SH-SY5Y (cell line): Measurements from ENCODE around the gene SUPT20H.

Experiments used
- GATA2 ChIP-seq: IDR thresholded peaks from 2 replicates; pipeline ENCODE4 v1.6.1; 2011; ENCODE audit warnings: mild to moderate bottlenecking, low read depth, low read length
- GATA3 ChIP-seq: IDR thresholded peaks from 2 replicates; pipeline ENCODE4 v1.6.1; 2011; ENCODE audit warnings: low read depth, mild to moderate bottlenecking, low read length, moderate library complexity

SUPT20H gene

DNA sequence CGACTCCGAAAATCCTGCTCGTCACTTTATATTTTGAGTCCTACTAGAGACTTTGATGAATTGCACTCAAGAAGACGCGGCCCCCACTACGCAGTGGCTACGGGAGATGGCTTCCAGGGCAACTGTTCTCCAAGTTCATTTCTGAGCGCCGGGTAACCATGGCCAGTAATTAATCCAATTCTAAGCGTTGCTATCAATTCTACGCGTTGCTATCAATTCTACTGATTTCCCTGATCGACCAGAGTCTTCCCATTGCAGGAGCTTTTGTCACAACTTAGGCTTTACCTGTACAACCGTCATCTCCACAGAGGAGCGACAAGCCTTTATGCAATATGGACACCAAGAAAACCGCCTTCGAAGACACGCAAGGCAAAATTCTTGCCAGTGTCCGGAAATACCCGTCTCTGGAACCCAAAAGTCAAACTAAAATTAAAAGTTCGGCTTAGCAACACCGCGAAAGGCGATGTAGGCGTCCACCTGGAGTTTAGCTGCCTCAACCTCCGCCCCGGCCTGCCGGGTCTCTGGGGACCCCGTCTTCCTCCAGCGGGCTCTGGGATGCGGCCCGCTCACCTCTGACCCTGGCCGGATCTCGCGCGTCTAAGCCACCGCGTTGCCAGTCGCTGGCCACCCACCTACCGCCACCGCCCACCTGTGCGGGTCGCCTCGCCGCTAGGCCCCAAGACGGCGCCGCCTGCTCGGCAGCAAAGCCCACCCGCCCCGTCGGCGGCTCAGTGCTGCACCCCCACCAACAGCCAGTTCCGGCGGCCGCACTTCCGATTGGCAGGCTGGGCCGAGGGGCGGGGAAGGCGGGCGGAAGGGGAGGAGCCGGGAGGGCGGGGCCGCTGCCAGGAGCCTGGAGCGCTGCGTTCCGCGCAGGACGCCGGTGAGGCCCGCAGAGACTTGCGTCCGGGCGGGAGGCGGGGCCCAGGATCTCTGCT is at the start of gene SUPT20H:
SUPT20H (minus strand) TSS at position 779 of the 938 bp plus-strand sequence. CDS start 8,198 bp downstream, outside the sequence.
- no peak for TF ChIP-seq GATA3
- no peak for TF ChIP-seq GATA2

DNA sequence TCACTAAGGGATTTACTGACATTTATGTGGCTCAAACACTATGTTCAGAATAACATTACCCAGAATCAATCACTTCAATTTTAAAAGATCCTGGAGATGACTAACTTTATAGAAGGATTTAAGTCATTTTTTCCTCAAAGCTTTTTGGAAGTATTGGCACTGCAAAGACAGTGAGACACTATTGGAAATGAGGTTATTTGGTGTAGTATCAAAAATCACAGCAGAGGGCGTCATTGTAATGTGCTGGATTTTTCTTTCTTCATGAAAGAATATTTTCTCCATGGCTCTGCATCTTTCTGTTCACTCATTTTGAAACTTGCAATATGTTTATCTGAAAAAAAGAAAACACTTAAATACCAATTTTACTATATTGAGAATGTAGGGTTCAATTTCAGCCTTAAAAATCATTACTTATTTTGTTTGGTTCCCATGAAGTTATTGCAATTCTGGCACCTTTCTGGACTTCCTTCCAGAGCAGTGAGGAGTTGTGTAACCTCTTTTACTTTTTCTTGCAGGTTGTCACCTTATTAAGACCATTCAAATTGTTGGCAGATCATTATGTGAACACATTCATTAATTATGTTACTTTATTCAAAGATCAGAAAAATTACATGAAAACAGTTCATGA is 49.7 kb upstream of the SUPT20H start:
- TF ChIP-seq GATA2 (no peak), GATA3 (no peak)

DNA sequence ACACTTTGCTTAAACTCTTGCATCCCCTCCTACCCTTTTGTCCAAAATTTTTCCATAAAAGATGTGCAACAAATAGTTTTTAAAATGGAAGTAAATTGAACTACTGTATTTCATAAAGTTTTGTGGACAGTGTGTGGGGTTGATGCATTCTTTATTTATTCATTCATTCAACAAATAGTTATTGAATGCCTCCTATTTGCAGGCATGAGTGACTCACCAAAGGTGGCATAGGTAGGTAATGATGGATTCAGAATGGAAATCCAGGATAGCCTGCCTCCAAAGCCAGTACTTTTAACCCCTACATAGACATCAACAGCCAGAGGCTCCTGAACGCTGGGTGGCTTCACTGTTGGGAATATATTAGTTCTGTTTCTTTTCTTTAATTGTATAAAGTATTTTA is 48.4 kb upstream of the SUPT20H start:
- TF ChIP-seq GATA3 = no peak
- no peak for TF ChIP-seq GATA2

DNA sequence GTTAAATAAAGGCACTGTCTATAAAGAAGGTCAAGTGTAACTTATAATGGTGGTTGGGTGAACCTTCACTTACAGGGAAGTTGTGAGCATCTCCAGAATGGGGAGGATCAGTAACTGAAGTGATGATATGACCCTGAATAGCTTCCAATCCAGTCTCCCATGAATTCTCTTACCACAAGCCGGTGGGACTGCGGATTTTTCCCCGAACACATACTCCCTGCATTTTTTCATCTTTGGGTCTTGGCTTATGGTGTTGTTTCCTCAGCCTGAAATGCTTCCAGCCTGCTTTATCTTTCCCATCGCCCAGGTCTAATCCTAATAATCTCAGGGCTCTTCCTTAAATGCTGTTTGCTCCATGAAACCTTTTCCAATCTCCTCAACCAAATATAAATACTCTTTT is 48.0 kb upstream of the SUPT20H start:
- TF ChIP-seq GATA2 = no peak
- no peak for TF ChIP-seq GATA3

DNA sequence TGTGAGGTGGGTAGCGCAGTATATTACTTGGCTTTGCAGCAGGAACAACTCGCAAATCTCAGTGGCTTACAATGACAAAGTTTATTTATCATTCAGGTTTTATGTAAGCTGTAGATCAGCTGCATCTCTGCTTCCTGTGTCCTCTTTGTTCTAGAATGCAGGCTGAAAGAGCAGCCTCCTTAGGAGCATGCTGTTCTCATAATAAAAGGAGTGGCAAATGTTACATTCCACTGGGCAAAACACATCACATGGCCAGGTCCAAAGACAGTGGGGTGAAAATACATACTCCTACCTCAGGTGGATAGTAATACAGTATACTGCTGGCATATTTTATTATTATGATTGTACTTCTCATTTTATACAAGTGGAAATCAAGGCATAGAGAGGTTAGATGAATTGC is 47.2 kb upstream of the SUPT20H start:
- TF ChIP-seq GATA3 (no peak), GATA2 (no peak)

DNA sequence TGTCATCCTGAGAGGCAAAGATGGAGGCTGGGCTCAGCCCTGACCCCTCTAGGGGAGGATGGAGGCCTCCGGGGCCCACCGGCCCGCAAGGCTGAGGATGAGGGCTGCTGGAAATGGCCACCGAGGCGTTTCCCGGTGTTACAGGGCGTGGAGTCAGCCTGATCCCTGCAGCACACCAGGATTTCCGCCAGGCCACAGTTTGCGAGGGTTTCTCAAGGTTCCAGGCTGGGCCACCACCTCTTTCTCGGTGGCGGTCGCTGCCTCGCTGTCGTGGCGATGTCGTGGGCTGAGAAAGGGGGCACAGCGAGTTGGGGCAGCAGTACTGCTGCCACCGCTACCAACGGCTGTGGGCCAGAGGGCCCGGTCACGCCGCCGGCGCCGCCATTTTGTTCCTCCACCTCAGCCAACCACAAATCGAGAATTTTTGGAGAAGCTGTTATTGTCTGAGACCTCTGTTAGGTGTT is 45.8 kb upstream of the SUPT20H start, which contains the start of gene CSNK1A1L:
CSNK1A1L (minus strand) TSS at position 414 of the 464 bp plus-strand sequence; CDS start at position 6, 408 bp downstream.
- TF ChIP-seq GATA2 = no peak
- no peak for TF ChIP-seq GATA3

DNA sequence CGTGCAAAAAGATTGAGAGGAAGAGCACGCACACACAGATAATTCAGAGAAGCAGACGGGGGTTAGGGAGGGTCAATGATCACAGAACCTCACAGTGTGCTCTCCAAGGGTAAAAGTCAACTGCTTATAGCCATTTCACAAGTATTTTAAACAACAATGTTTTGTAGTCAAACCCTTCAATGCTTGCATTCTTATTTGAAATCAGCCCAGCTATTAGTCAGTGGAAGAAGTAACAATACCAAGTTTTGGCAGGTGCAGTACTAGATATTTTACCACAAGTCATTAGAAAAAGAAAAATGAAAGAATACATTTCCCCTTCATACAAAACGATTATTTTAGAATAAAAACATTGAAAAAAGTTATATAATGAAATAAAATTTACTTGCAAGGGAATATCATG is 43.4 kb upstream of the SUPT20H start:
- TF ChIP-seq GATA3 (no peak), GATA2 (no peak)

DNA sequence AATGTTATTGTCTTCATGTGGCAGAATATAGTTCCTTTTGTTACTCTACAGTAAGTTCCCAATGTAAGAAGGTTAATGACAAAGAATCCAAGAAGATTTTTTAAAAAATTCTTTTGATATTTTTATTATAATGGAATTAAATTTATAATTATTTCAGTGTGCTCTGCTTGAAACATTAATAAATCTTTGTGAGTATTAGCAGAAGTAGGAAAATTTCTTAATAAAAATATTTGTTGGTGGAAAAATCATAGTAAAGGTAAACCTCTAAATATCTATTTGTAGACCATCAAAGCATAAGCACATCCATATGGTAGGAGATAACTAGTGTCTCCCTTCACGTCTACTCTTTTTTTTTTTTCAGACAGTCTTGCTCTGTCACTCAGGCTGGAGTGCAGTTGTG is 41.7 kb upstream of the SUPT20H start:
- TF ChIP-seq GATA3 (no peak), GATA2 (no peak)

DNA sequence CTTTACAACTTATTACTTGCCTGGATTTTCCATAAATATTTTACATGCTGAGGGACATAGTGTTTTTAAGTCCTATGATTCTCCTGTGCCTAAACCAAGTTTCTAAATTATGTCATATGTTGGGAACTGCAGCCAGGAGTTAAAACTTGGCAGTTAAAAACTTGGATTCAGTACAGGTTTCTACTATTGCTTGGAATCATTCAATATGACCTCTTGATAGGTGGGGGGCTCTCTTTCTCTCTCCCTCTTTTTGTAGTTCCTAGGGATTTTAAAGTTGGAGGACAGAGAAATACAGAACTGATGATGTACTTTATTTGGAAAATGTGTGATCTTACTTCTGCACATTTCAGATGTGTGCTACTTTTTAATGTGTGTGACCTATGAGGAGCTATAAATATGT is 41.2 kb upstream of the SUPT20H start:
- TF ChIP-seq GATA3 (no peak), GATA2 (no peak)

DNA sequence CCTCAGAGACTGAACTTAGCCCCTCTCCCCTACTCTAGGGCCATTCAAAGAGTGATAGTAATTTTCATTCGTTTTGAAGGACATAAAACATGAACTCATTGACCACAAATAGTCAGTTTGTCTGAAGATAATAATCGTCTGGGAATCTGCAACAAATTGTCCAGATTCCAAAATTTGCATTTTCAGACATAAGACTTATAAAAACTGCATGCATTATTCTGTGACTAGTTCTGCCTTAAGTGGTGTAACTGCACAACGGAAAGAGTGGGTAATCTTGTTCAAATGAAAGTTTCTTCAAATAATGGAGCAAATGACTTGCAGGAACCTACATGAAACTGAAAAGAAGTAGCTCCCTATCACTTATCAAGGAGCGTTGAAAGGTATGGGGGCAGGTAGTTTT is 37.6 kb upstream of the SUPT20H start:
- TF ChIP-seq GATA3 (no peak), GATA2 (no peak)

DNA sequence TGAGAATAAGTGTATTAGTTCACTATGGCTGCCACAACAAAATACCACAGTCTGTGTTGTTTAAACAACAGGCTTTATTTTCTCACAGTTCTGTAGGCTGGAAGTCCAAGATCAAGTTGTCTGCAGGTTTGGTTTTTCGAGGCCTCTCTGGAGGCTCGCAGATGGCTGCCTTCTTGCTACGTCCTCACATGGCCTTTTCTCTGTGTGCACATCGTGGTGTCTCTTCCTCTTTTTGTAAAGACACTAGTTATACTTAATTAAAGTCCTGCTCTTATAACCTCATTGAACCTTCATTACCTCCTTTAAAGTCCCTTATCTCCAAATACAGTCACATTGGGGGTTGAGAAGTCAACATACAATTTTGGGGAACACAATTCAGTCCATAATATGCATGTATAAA is 35.4 kb upstream of the SUPT20H start:
- TF ChIP-seq GATA2 (no peak), GATA3 (no peak)

DNA sequence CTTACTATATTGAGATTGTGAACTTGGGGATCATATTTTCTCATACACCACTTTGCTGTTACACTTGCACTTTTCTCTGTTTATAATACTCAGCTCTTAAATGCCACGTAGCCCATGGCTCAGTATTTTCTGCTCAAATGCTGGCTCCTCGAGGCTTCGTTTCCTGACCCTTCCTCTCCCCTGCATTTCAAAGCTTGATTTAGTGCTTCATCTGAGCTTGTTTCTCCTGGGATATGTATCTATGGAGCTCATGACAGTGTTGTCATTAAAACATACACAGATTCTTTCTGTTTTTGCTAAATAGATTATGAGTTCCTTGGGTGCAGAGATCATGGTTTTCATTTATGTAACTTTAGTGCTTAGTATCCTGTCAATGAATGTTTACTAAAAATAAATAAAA is 34.6 kb upstream of the SUPT20H start:
- TF ChIP-seq GATA3 = no peak
- no peak for TF ChIP-seq GATA2

DNA sequence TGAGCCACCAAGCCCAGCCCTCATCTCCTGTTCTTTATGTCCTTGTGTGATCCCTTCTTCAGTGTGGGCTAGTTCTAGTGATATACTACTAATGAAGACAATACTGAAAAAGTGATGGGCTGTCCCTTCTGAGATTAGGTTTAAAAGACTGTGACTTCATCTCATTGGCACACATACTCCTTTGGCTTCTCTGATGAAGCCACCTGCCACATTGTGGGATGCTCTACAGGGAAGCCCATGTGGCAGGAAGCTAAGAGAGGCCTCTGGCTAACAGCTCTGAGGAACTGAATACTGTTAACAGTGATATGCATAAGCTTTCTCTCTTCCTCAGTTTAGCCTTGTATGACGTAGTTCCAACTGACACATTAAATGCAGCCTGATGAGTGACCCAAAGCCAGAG is 32.3 kb upstream of the SUPT20H start:
- TF ChIP-seq GATA2 (no peak), GATA3 (no peak)

DNA sequence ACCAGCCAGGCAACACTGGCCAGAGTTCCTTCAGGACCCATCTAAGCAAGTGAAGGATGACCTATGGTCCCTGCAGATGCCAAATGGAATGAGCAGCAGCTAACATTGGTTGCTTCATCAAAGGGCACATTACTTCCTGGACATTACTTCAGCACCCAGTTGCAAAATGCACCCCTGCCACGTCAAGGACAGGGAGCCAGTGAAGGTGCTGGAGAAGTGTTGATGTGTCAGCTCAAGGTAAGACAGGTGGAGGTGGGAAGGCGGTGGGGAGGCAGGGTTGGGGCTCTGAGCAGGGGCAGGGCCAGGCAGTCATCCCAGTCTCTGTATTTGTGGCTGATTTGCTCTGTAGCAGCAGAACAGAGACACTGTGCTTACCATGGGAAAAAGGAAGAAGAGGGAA is 31.4 kb upstream of the SUPT20H start:
- TF ChIP-seq GATA2 = no peak
- TF ChIP-seq GATA3 = no peak

DNA sequence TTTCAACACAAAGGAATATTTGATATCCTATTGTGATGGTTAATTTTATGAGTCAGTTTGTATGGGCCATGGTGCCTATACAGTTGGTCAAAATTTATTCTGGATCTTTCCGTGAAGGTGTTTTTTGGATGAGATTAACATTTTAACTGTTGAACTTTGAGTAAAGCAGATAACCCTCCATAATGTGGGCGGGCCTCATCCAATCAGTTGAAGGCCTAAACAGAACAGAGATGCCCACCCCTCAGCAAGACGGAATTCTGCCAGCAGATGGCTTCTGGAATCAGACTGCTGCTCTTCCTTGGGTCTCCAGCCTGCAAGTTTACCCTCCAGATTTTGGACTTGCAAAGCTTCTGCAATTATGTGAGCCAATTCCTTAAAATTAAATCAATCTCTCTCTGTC is 30.0 kb upstream of the SUPT20H start:
- TF ChIP-seq GATA2 = no peak
- no peak for TF ChIP-seq GATA3

DNA sequence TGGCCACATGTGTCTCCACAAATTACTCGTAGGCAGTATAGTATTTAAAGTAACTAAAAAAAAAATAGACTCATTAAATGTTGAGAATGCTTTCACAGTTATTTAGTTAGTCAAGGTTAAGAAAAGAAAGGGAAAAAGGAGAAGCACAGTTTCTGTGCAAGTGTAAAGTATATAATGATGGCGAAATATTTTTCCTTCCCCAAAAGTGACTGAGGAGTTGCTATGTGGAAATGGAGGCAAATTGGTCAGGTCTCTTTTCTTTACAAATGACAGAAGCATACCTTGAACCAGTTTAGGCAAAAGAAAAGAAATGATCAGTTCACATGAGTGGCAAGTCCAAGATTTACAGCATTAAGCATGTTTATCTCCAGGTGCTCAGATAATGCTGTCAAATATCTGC is 28.0 kb upstream of the SUPT20H start:
- TF ChIP-seq GATA2 (no peak), GATA3 (no peak)

DNA sequence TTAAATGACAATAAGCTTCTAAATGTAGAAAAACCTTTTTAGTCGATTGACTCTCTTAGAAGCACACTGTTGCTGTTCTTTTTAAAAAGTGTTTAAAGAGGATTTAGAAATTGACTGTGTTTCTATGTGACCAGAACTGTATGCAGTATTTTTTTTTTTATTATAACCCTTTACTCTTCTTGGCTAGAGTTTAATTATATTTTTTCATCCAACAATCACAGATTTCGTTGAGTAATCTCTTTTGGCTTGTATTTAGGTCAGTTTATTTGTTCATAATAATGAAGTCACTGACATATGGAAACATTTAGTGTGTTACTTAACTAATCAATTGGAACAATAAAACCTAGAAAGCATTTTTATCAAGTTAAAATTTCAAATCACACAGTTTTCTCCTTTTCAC is 26.1 kb upstream of the SUPT20H start:
- no peak for TF ChIP-seq GATA3
- no peak for TF ChIP-seq GATA2
